GM19328 (cell line): ENCODE measurements around the gene MAGI2.

ENCODE experiments used
- ATAC-seq: cut with Tn5 transposase; IDR thresholded peaks from one replicate; pipeline ENCODE4 v1.9.1; 2021; ENCODE audit warnings: mild to moderate bottlenecking, moderate library complexity; ENCODE audit not compliant: unreplicated experiment

MAGI2 gene

GRCh38 chr7:78215199-78215598 lies 1238.3 kb downstream of the MAGI2 start:
- no peak for ATAC-seq

GRCh38 chr7:78213402-78213801 lies 1240.1 kb downstream of the MAGI2 start:
- ATAC-seq = no peak

GRCh38 chr7:78212476-78213060 lies 1240.9 kb downstream of the MAGI2 start:
- no peak for ATAC-seq

- no peak for ATAC-seq
Observed at GRCh38 chr7:78207269-78207668, 1246.2 kb downstream of the MAGI2 start.

- no peak for ATAC-seq
Observed at GRCh38 chr7:78206769-78207168, 1246.7 kb downstream of the MAGI2 start.

- no peak for ATAC-seq
Observed at GRCh38 chr7:78203042-78203720, 1250.3 kb downstream of the MAGI2 start.

- no peak for ATAC-seq
Observed at GRCh38 chr7:78198756-78199155, 1254.7 kb downstream of the MAGI2 start.

GRCh38 chr7:78197447-78197846 lies 1256.0 kb downstream of the MAGI2 start:
- ATAC-seq = no peak

GRCh38 chr7:78195281-78195680 lies 1258.2 kb downstream of the MAGI2 start:
- no peak for ATAC-seq

GRCh38 chr7:78194611-78195010 lies 1258.9 kb downstream of the MAGI2 start:
- no peak for ATAC-seq

- ATAC-seq = no peak
Observed at GRCh38 chr7:78191475-78192079, 1261.9 kb downstream of the MAGI2 start.

- ATAC-seq = no peak
Observed at GRCh38 chr7:78189762-78190161, 1263.7 kb downstream of the MAGI2 start.

GRCh38 chr7:78185149-78185745 lies 1268.2 kb downstream of the MAGI2 start:
- no peak for ATAC-seq

GRCh38 chr7:78184299-78184698 lies 1269.2 kb downstream of the MAGI2 start:
- ATAC-seq = no peak

- no peak for ATAC-seq
Observed at GRCh38 chr7:78179827-78180477, 1273.5 kb downstream of the MAGI2 start.

- no peak for ATAC-seq
Observed at GRCh38 chr7:78179211-78179610, 1274.3 kb downstream of the MAGI2 start.

- ATAC-seq = no peak
Observed at GRCh38 chr7:78178319-78178718, 1275.1 kb downstream of the MAGI2 start.

- no peak for ATAC-seq
Observed at GRCh38 chr7:78176171-78176570, 1277.3 kb downstream of the MAGI2 start.

- no peak for ATAC-seq
Observed at GRCh38 chr7:78175330-78176100, 1278.0 kb downstream of the MAGI2 start.

GRCh38 chr7:78173666-78174065 lies 1279.8 kb downstream of the MAGI2 start:
- no peak for ATAC-seq
